ENCODE measurements around the gene EML2. TPM values are rescaled to one million over a fixed set of nuclear protein-coding genes. Genes with fewer than 3 reads are reported as not detected.
"Not testable (repeated sequence)": the region's sequence is repeated elsewhere in the genome, so short reads cannot be mapped to it uniquely, and the experiment has no call there.

EML2 gene
- 8.9 and 15.1 TPM in 2 replicates for total RNA-seq

- peak; percentile 25 to 32 for DNase-seq (ENCODE audit: low read depth in 2 of 2)
Observed at GRCh38 chr19:45638930-45639729, at the start of gene EML2. Gene EML2 (minus strand): TSS chr19:45639397. CDS start chr19:45639376, 21 bp downstream.

- DNase-seq (ENCODE audit: low read depth in 2 of 2): no peak
Observed at GRCh38 chr19:45687599-45687998, 48.4 kb upstream of the EML2 start.

- DNase-seq (ENCODE audit: low read depth in 2 of 2): not testable (repeated sequence)
Observed at GRCh38 chr19:45685045-45685444, 45.8 kb upstream of the EML2 start.

GRCh38 chr19:45682908-45683307, 43.7 kb upstream of the EML2 start:
- no peak for DNase-seq (ENCODE audit: low read depth in 2 of 2)

GRCh38 chr19:45682117-45682516, 42.9 kb upstream of the EML2 start:
- DNase-seq (ENCODE audit: low read depth in 2 of 2): no peak

- DNase-seq (ENCODE audit: low read depth in 2 of 2): peak; percentile 82 to 85
Observed at GRCh38 chr19:45681391-45682015, 42.3 kb upstream of the EML2 start.

GRCh38 chr19:45677351-45678230, 38.4 kb upstream of the EML2 start:
- DNase-seq (ENCODE audit: low read depth in 2 of 2): peak; percentile 66 to 81

- DNase-seq (ENCODE audit: low read depth in 2 of 2): no peak
Observed at GRCh38 chr19:45676851-45677263, 37.7 kb upstream of the EML2 start.

- DNase-seq (ENCODE audit: low read depth in 2 of 2): no peak
Observed at GRCh38 chr19:45674946-45675345, 35.7 kb upstream of the EML2 start.

- peak; percentile 76 to 81 for DNase-seq (ENCODE audit: low read depth in 2 of 2)
Observed at GRCh38 chr19:45670670-45671453, 31.7 kb upstream of the EML2 start.

- DNase-seq (ENCODE audit: low read depth in 2 of 2): no peak
Observed at GRCh38 chr19:45668342-45668871, 29.2 kb upstream of the EML2 start.

- DNase-seq (ENCODE audit: low read depth in 2 of 2): no peak
Observed at GRCh38 chr19:45667620-45668341, 28.6 kb upstream of the EML2 start, which contains the start of gene GIPR. Gene GIPR (plus strand): TSS chr19:45668221. CDS start chr19:45669521, 1,300 bp downstream.

- DNase-seq (ENCODE audit: low read depth in 2 of 2): no peak
Observed at GRCh38 chr19:45664575-45664974, 25.4 kb upstream of the EML2 start.

GRCh38 chr19:45663800-45664199, 24.6 kb upstream of the EML2 start:
- DNase-seq (ENCODE audit: low read depth in 2 of 2): no peak

- no peak for DNase-seq (ENCODE audit: low read depth in 2 of 2)
Observed at GRCh38 chr19:45660636-45661035, 21.4 kb upstream of the EML2 start.

- no peak for DNase-seq (ENCODE audit: low read depth in 2 of 2)
Observed at GRCh38 chr19:45659096-45659729, 20.0 kb upstream of the EML2 start.

- no peak for DNase-seq (ENCODE audit: low read depth in 2 of 2)
Observed at GRCh38 chr19:45657520-45658167, 18.4 kb upstream of the EML2 start.

- DNase-seq (ENCODE audit: low read depth in 2 of 2): no peak
Observed at GRCh38 chr19:45655073-45655472, 15.9 kb upstream of the EML2 start.

GRCh38 chr19:45653634-45654033, 14.4 kb upstream of the EML2 start:
- DNase-seq (ENCODE audit: low read depth in 2 of 2): no peak
